GM21723 (cell line): Measurements from ENCODE around the gene HIP1.
"Not testable (repeated sequence)": the region's sequence is repeated elsewhere in the genome, so short reads cannot be mapped to it uniquely, and the experiment has no call there.

Experiments
- ATAC-seq: cut with Tn5 transposase; IDR thresholded peaks from one replicate; pipeline ENCODE4 v1.9.1; 2021; ENCODE audit warnings: mild to moderate bottlenecking, moderate library complexity; ENCODE audit not compliant: unreplicated experiment

The HIP1 gene

GRCh38 chr7:75738604-75738974 is at the start of gene HIP1:
HIP1 (minus strand) TSS chr7:75738941; CDS start chr7:75738920, 21 bp downstream.
- ATAC-seq = peak; percentile 13

DNA sequence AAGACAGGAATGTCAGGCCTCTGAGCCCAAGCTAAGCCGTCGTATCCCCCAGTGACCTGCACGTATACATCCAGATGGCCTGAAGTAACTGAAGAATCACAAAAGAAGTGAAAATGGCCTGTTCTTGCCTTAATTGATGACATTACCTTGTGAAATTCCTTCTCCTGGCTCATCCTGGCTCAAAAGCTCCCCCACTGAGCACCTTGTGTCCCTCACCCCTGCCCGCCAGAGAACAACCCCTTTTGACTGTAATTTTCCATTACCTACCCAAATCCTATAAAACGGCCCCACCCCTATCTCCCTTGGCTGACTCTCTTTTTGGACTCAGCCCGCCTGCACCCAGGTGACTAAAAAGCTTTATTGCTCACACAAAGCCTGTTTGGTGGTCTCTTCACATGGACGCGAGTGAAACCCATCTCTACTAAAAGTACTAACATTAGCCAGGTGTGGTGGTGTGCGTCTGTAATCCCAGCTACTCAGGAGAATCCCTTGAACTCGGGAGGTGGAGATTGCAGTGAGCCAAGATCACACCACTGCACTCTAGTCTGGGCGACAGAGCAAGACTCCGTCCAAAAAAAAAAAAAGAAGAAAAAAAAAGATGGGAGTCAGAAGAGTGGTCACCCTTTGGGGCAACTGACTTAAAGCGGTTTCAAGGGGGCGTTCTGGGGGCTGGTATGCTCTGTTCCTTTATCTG is 49.6 kb upstream of the HIP1 start:
- ATAC-seq = not testable (repeated sequence)

DNA sequence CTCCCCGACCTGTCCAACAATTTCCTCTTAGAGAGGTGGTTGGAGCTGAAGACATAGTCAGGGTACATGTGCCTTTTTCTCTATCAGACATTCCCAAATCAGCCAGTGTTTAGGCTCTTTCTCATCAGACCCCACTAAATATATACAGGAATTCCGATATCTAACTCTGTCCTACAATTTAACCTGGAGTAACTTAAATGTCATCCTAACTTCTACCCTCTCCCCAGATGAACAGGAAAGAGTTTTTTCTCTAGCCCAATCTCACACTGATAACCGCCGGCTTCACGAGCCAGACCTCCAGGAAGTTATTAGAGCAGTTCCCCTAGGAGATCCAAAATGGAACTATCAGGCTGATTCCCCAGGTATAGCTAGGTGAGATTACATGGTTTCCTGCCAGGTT is 44.3 kb upstream of the HIP1 start:
- not testable (repeated sequence) for ATAC-seq

DNA sequence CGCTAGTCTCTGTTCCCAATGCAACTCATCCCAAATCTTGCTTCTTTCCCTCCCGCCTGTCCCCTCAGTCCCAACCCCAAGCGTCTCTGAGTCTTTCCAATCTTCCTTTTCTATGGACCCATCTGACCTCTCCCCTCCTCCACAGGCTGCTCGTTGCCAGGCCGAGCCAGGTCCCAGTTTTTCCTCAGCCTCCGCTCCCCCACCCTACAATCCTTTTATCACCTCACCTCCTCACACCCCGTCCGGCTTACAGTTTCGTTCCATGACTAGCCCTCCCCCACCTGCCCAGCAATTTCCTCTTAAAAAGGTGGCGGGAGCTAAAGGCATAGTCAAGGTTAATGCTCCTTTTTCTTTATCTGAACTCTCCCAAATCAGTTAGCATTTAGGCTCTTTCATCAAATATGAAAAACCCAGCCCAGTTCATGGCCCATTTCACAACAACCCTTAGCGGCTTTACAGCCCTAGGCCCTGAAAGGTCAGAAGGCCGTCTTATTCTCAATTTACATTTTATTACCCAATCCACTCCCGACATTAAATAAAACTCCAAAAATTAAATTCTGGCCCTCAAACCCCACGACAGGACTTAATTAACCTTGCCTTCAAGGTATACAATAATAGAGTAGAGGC is 42.0 kb upstream of the HIP1 start:
- ATAC-seq = not testable (repeated sequence)

DNA sequence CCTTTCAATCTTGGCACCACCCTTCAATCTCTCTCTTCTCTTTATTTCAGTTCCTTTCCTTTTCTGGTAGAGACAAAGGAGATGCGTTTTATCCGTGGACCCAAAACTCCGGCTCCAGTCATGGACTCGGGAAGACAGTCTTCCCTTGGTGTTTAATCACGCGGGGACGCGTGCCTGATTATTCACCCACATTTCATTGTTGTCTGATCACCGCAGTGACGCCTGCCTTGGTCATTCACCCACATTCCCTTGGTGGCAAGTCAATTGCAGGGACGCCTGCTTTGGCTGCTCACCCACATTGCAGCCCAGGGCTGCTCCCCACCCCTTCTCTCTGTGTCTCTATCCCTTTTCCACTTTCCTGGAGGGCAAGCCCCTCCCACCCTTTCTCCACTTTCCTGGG is 40.8 kb upstream of the HIP1 start:
- not testable (repeated sequence) for ATAC-seq

DNA sequence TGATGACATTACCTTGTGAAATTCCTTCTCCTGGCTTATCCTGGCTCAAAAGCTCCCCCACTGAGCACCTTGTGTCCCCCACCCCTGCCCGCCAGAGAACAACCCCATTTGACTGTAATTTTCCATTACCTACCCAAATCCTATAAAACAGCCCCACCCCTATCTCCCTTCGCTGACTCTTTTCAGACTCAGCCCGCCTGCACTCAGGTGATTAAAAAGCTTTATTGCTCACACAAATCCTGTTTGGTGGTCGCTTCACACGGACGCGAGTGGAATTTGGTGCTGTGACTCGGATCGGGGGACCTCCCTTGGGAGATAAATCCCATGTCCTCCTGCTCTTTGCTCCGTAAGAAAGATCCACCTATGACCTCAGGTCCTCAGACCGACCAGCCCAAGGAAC is 40.3 kb upstream of the HIP1 start:
- not testable (repeated sequence) for ATAC-seq

DNA sequence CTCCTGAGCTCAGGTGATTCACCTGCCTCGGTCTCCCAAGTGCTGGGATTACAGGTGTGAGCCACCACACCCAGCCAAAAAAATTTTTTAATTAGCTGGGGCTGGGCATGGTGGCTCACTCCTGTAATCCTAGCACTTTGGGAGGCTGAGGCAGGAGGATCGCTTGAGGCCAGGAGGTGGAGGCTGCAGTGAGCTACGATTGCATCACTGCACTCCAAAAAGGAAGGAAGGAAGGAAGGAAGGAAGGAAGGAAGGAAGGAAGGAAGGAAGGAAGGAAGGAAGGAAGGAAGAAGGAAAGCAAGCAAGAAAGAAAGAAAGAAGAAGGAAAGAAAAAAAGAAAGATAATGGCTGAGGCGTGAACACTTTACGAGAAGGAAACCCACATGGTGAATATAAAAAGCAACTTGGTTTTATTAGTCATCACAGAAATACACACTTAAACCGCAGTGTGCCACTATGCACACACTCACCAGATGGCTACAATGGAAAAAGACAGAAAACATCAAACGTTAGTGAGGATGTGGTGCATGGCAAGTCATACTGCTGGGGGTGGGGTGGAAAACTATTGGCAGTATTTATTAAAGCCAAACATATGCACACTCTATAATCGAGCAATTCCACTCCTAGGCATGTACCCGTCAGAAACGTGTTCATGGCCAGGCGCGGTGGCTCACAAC is 37.7 kb upstream of the HIP1 start:
- no peak for ATAC-seq

DNA sequence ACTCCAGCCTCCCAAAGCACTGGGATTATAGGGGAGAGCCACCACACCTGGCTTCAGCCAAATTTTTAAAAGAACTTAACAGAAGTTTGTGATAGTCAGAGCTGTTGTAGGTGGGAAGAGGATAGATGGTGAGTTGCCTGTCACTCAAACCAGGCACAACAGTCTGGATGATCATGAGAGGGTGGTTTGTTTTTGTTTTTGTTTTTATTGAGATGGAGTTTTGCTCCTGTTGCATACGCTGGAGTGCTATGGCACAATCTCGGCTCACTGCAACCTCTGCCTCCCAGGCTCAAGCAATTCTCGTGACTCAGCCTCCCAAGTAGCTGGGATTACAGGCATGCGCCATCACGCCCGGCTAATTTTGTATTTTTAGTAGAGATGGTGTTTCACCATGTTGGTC is 35.2 kb upstream of the HIP1 start:
- not testable (repeated sequence) for ATAC-seq

DNA sequence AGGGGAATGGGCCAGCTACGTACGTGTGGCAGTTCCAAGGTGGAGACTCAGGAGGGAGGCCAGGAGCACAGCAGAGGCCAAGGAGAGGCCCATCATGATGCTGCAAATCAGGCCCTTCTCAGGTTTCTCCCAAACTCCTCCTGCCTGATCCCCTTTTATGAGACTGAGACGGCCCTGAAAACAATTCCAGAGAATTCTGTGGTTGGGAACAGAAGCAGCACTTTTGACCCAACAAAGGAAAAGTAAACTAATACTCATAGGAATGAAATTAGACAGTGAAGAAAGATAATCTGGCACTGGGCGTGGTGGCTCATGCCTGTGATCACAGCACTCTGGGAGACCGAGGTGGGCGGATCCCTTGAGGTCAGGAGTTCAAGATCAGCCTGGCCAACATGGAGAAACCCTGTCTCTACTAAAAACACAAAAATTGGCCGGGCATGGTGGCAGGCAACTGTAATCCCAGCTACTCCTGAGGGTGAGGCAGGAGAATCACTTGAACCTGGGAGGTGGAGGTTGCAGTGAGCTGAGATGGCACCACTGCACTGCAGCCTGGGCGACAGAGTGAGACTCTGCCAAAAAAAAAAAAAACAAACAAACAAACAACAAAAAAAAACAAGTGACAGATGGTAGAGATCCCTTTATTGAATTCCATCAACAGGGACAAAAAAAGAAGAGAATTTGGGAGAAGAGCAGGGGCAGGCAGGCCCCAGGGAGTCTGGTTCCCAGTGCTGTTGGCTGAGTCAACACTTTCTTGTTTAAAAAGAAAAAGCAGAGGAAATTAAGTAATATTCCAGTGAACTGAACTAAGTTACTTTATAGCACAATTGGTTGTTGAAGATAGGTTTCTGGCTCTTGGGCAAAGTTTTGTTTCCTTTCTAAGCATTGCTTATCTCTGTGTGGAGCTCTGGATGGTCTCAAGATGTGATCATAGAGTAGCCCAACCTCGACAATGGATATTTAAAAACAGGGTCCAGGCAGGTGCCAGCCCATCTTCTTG is 33.6 kb upstream of the HIP1 start, which contains the start of gene CCL26:
Gene CCL26, minus strand, starts transcription at position 131 of the 997 bp plus-strand sequence. Its CDS starts 35 bp downstream, at position 96.
- ATAC-seq = no peak

DNA sequence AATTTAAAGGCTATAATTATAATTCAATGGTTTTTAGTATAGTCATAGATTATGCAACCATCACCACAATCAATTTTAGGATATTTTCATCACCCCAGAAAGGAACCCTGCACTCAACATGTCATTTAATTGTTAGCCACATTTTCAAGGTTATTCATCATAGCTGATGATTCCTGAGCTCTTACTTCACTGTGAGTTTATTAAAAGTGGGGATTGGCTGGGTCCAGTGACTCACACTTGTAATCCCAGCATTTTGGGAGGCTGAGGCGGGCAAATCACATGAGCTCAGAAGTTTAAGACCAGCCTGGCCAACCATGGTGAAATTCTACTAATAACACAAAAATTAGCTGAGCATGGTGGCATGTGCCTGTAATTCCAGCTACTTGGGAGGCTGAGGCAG is 32.5 kb upstream of the HIP1 start:
- no peak for ATAC-seq

GRCh38 chr7:75762350-75762917 is 23.7 kb upstream of the HIP1 start:
- peak; percentile 62 for ATAC-seq

DNA sequence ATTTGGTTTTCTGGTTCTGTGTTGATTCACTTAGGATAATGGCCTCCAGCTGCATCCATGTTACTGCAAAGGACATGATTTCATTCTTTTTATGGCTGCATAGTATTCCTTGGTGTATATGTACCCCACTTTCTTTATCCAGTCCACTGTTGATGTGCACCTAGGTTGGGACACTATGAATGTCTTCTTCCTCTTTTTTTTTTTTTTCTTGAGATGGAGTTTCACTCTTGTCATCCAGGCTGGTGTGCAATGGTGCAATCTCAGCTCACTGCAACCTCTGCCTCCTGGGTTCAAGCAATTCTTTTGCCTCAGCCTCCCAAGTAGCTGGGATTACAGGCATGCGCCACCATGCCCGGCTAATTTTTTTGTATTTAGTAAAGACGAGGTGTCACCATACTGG is 23.1 kb upstream of the HIP1 start:
- not testable (repeated sequence) for ATAC-seq

DNA sequence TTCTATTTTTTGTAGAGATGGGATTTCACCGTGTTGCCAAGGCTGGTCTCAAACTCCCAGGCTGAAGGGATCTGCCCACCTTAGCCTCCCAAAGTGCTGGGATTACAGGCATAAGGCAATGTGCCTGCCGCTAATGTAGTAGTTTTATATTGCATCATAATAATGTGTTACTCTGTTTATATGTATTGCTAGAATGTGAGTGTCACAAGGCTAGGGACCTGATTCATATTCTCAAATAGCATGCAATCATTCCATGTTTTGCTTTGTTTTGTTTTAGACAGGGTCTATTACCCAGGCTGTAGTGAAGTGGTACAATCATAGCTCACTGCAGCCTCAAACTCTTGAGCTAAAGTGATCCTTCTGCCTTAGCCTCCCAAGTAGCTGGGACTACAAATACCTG is 19.8 kb upstream of the HIP1 start:
- ATAC-seq = no peak

- no peak for ATAC-seq
Measured at GRCh38 chr7:75757860-75758259, 19.1 kb upstream of the HIP1 start.

DNA sequence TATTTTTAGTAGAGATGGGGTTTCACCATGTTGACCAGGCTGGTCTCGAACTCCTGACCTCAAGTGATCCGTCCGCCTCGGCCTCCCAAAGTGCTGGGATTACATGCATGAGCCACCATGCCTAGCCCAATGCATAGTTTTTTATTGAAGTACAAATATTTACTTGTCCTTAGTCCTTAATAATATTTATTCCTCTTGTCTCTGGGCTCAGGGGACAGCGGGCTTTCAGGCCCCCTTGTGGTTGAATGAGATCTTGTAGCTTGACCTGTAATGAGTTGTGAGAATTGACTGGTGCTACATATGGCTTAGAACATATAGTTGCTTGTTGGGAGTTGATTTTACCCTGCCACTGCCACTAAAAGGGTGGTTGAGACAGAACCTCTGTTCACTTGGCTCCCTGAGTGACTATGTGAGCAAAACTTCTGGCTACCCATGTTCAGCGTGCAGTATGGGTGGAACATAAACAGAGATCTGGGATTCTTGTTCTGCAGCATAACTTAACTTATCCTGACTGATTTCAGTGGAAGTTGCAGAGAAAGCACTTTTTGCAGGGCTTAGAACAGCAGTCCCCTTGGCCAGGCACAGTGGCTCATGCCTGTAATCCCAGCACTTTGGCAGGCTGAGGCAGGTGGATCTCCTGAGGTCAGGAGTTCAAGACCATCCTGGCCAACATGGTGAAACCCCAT is 18.4 kb upstream of the HIP1 start:
- ATAC-seq = no peak

GRCh38 chr7:75756206-75756990 is 17.7 kb upstream of the HIP1 start:
- ATAC-seq = no peak

- ATAC-seq = no peak
Measured at GRCh38 chr7:75743455-75743859, 4.7 kb upstream of the HIP1 start.

- no peak for ATAC-seq
Measured at GRCh38 chr7:75740846-75741497, 2.2 kb upstream of the HIP1 start.
